K562 (cell line): ENCODE measurements around the gene PDGFA.

ENCODE experiments used
- E2F5 ChIP-seq: sonication (generic); formaldehyde crosslinking; IDR thresholded peaks from 2 replicates; pipeline ENCODE4 v1.8.0; 2022; ENCODE audit warnings: mild to moderate bottlenecking, missing genetic modification reagents
- HCFC1 ChIP-seq: IDR thresholded peaks from 2 replicates; pipeline ENCODE4 v1.6.1; 2012; ENCODE audit warnings: low read depth, low read length, improper control_type of control experiment
- JUND ChIP-seq, 2 experiments: IDR thresholded peaks; 2 replicates in 1 of 2; 3 replicates in 1 of 2; pipeline ENCODE4 v1.6.1; 2011; ENCODE audit warnings: borderline replicate concordance in 2 of 2, low read depth in 2 of 2, low read length in 2 of 2, improper control_type of control experiment in 1 of 2, missing biosample characterization in 1 of 2, missing genetic modification characterization in 1 of 2, missing genetic modification reagents in 1 of 2
- PATZ1 ChIP-seq: fragments of 250-450 bp; sonication (Bioruptor Pico); IDR thresholded peaks from 2 replicates; pipeline ENCODE4 v1.5.0; 2020; ENCODE audit warnings: mild to moderate bottlenecking, borderline replicate concordance
- USF2 ChIP-seq: sonication (generic); formaldehyde crosslinking; IDR thresholded peaks from 2 replicates; pipeline ENCODE4 v1.5.0; 2020; ENCODE audit warnings: missing genetic modification reagents

- TF ChIP-seq PATZ1 (no peak), E2F5 (CRISPR knock-in tag) (no peak), HCFC1 (no peak), JUND (IDR thresholded peaks at IDR 0.05; ENCODE audit: borderline replicate concordance, low read depth, low read length) (no peak), JUND (tag; IDR thresholded peaks at IDR 0.05; ENCODE audit: borderline replicate concordance, low read depth, low read length) (no peak), USF2 (CRISPR knock-in tag) (no peak)
Measured at GRCh38 chr7:534959-535358, 15.3 kb upstream of the PDGFA start.
